ENCODE measurements around the gene TWSG1. TPM values are rescaled to one million over a fixed set of nuclear protein-coding genes. Genes with fewer than 3 reads are reported as not detected.
"Not testable (repeated sequence)": the region's sequence is repeated elsewhere in the genome, so short reads cannot be mapped to it uniquely, and the experiment has no call there.

TWSG1 gene
- total RNA-seq, 2 donors from 2014 or later = 69.0 to 96.6 TPM

GRCh38 chr18:9437021-9437437 lies 102.5 kb downstream of the TWSG1 start:
- intact Hi-C loops (cut with DNase I) = no loop called here

GRCh38 chr18:9437672-9438071 lies 103.1 kb downstream of the TWSG1 start:
- intact Hi-C loops (cut with DNase I) = no loop called here
- DNase-seq (ENCODE audit: low spot score) = no peak

More at GRCh38 chr18:9437021-9437437, 102.5 kb downstream of the TWSG1 start:
- DNase-seq (ENCODE audit: low spot score) = no peak

GRCh38 chr18:9441061-9441460 lies 106.5 kb downstream of the TWSG1 start:
- intact Hi-C loops (cut with DNase I) = no loop called here
- no peak for DNase-seq (ENCODE audit: low spot score)

- no peak for DNase-seq (ENCODE audit: low spot score)
- intact Hi-C loops (cut with DNase I) = no loop called here
These were observed 110.0 kb downstream of the TWSG1 start for GRCh38 chr18:9444549-9444948.

- DNase-seq (ENCODE audit: low spot score) = no peak
- intact Hi-C loops (cut with DNase I) = no loop called here
These were observed 112.3 kb downstream of the TWSG1 start for GRCh38 chr18:9446839-9447238.

GRCh38 chr18:9447334-9447733 lies 112.8 kb downstream of the TWSG1 start:
- intact Hi-C loops (cut with DNase I) = no loop called here
- DNase-seq (ENCODE audit: low spot score) = no peak

- no peak for DNase-seq (ENCODE audit: low spot score)
- intact Hi-C loops (cut with DNase I) = loop anchor here in 1 of 2 donors (2.0 kb wide), 1 partner anchor 57 kb away; no protein-coding TSS in a partner anchor
These were observed 115.2 kb downstream of the TWSG1 start for GRCh38 chr18:9449600-9450414.

- DNase-seq (ENCODE audit: low spot score) = not testable (repeated sequence)
- intact Hi-C loops (cut with DNase I) = loop anchor here in 1 of 2 donors (2.0 kb wide), 1 partner anchor 56 kb away; no protein-coding TSS in a partner anchor
These were observed 116.3 kb downstream of the TWSG1 start for GRCh38 chr18:9450920-9451319.

Other genes with a start within 250 kb of the TWSG1 start
- 100 to 1,000 TPM; 117 to 151 TPM for gene NDUFV2, start 232.1 kb upstream of the TWSG1 start, total RNA-seq
- gene ANKRD12, start 198.0 kb upstream of the TWSG1 start, total RNA-seq = 10 to 100 TPM; 81.0 to 91.9 TPM
- gene RALBP1, start 140.7 kb downstream of the TWSG1 start, total RNA-seq = 10 to 100 TPM; 41.4 to 50.4 TPM

Data from posterior vena cava (tissue), 2 donors.